Astrocyte (in vitro differentiated cells and primary cell): ENCODE measurements around the gene VPS13D. TPM values are rescaled to one million over a fixed set of nuclear protein-coding genes. Genes with fewer than 3 reads are reported as not detected.

ENCODE experiments used
- DNase-seq: peaks from one replicate; pipeline ENCODE4 v3.0.0-alpha.2; 2010; ENCODE audit warnings: low read depth
- FAIRE-seq: peaks from 2 replicates; lab custom pipeline; 2011; peaks lifted over from hg19 to GRCh38; lab: Jason Lieb, UNC
- H2AFZ ChIP-seq: 2 replicates; pipeline ENCODE4 v1.6.0; 2012; ENCODE audit warnings: low read depth, low read length, inconsistent platforms
- H3K27ac ChIP-seq: 2 replicates; pipeline ENCODE4 v1.5.1; 2011; ENCODE audit warnings: low read depth, low read length, inconsistent platforms
- H3K27me3 ChIP-seq: 2 replicates; pipeline ENCODE4 v1.6.0; 2011; ENCODE audit warnings: low read length, inconsistent platforms; ENCODE audit not compliant: insufficient read depth
- H3K36me3 ChIP-seq: 2 replicates; pipeline ENCODE4 v1.5.1; 2011; ENCODE audit warnings: low read length, inconsistent platforms; ENCODE audit not compliant: insufficient read depth
- H3K4me1 ChIP-seq: 2 replicates; pipeline ENCODE4 v1.5.1; 2011; ENCODE audit warnings: low read length, inconsistent platforms; ENCODE audit not compliant: insufficient read depth
- H3K4me2 ChIP-seq: 2 replicates; pipeline ENCODE4 v1.6.0; 2012; ENCODE audit warnings: low read length, inconsistent platforms
- H3K4me3 ChIP-seq: 2 replicates; pipeline ENCODE4 v1.5.1; 2011; ENCODE audit warnings: low read depth, mild to moderate bottlenecking, low read length, inconsistent platforms; ENCODE audit not compliant: insufficient read depth
- H3K79me2 ChIP-seq: 2 replicates; pipeline ENCODE4 v1.6.0; 2012; ENCODE audit warnings: mild to moderate bottlenecking, low read length, inconsistent platforms; ENCODE audit not compliant: insufficient read depth
- H3K9ac ChIP-seq: 2 replicates; pipeline ENCODE4 v1.6.0; 2012; ENCODE audit warnings: mild to moderate bottlenecking, low read length, inconsistent platforms
- H3K9me3 ChIP-seq: 2 replicates; pipeline ENCODE4 v1.5.1; 2012; ENCODE audit warnings: low read depth, mild to moderate bottlenecking, low read length, inconsistent platforms; ENCODE audit not compliant: insufficient read depth
- H4K20me1 ChIP-seq: 2 replicates; pipeline ENCODE4 v1.6.0; 2012; ENCODE audit warnings: low read length, inconsistent platforms; ENCODE audit not compliant: insufficient read depth
- H3K27ac Mint-ChIP-seq: one replicate; pipeline ENCODE4 v1.8.0; 2021; ENCODE audit warnings: mild to moderate bottlenecking, mixed read lengths; ENCODE audit not compliant: unreplicated experiment
- H3K27me3 Mint-ChIP-seq: one replicate; pipeline ENCODE4 v1.8.0; 2021; ENCODE audit warnings: low read depth, mixed read lengths; ENCODE audit not compliant: unreplicated experiment
- H3K36me3 Mint-ChIP-seq: one replicate; pipeline ENCODE4 v1.8.0; 2021; ENCODE audit warnings: low read depth, mixed read lengths; ENCODE audit not compliant: unreplicated experiment
- H3K4me1 Mint-ChIP-seq: one replicate; pipeline ENCODE4 v1.8.0; 2021; ENCODE audit warnings: low read depth, mixed read lengths; ENCODE audit not compliant: unreplicated experiment
- H3K4me3 Mint-ChIP-seq: one replicate; pipeline ENCODE4 v1.8.0; 2021; ENCODE audit warnings: mild to moderate bottlenecking, moderate library complexity, mixed read lengths; ENCODE audit not compliant: unreplicated experiment
- H3K9me3 Mint-ChIP-seq: one replicate; pipeline ENCODE4 v1.8.0; 2021; ENCODE audit warnings: mild to moderate bottlenecking, mixed read lengths; ENCODE audit not compliant: unreplicated experiment
- CTCF ChIP-seq: IDR thresholded peaks from 2 replicates; pipeline ENCODE4 v1.5.1; 2011; ENCODE audit warnings: low read depth, mild to moderate bottlenecking, inconsistent platforms, low read length, moderate library complexity; ENCODE audit not compliant: insufficient read depth
- EZH2 ChIP-seq: IDR thresholded peaks from 2 replicates; pipeline ENCODE4 v1.6.1; 2012; ENCODE audit warnings: mild to moderate bottlenecking, low read length, inconsistent platforms; ENCODE audit not compliant: insufficient read depth
- total RNA-seq: library from RNA; stranded (reverse); gene quantifications from 2 replicates; pipeline ENCODE4 v1.2.1, GENCODE V29; 2021

VPS13D gene
- total RNA-seq, 1 donor from 2014 or later = 25.9 TPM

GRCh38 chr1:12206792-12207424, 22.9 kb upstream of the VPS13D start:
- H2AFZ ChIP-seq = no peak overlapping the region

DNA sequence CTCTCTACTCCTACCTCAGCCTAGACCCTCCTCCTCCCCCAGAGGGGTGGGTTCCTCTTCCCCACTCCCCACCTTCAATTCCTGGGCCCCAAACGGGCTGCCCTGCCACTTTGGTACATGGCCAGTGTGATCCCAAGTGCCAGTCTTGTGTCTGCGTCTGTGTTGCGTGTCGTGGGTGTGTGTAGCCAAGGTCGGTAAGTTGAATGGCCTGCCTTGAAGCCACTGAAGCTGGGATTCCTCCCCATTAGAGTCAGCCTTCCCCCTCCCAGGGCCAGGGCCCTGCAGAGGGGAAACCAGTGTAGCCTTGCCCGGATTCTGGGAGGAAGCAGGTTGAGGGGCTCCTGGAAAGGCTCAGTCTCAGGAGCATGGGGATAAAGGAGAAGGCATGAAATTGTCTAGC, 21.6 kb upstream of the VPS13D start:
- H3K36me3 ChIP-seq = no peaks in the 10 kb centered on the region
- H3K4me1 Mint-ChIP-seq = no peaks in the 10 kb centered on the region
- H3K4me2 ChIP-seq = no peak overlapping the region
- no peak overlapping the region for H2AFZ ChIP-seq
- no peaks in the 10 kb centered on the region for H4K20me1 ChIP-seq
- DNase-seq (no peak), FAIRE-seq (no peak)
- H3K27ac ChIP-seq = no peak overlapping the region
- no peak overlapping the region for H3K27ac Mint-ChIP-seq
- peaks cover 32% of the 10 kb centered on the region for H3K27me3 Mint-ChIP-seq
- H3K9me3 Mint-ChIP-seq = peaks cover 2% of the 10 kb centered on the region
- H3K4me3 ChIP-seq = no peak overlapping the region
- no peaks in the 10 kb centered on the region for H3K9me3 ChIP-seq
- H3K79me2 ChIP-seq = no peaks in the 10 kb centered on the region
- no peak overlapping the region for H3K9ac ChIP-seq
- peaks cover 3% of the 10 kb centered on the region for H3K36me3 Mint-ChIP-seq
- peaks cover 2% of the 10 kb centered on the region for H3K27me3 ChIP-seq
- TF ChIP-seq EZH2 = no peak
- TF ChIP-seq CTCF = no peak
- H3K4me3 Mint-ChIP-seq = no peak overlapping the region
- H3K4me1 ChIP-seq = peaks cover 3% of the 10 kb centered on the region

More at GRCh38 chr1:12206792-12207424, 22.9 kb upstream of the VPS13D start:
- TF ChIP-seq EZH2 = no peak
- TF ChIP-seq CTCF = no peak
- no peak for DNase-seq
- no peak overlapping the region for H3K9ac ChIP-seq
- no peaks in the 10 kb centered on the region for H3K4me1 Mint-ChIP-seq
- peaks cover 3% of the 10 kb centered on the region for H3K4me1 ChIP-seq
- no peak for FAIRE-seq
- H3K27ac ChIP-seq = no peak overlapping the region
- no peaks in the 10 kb centered on the region for H3K36me3 ChIP-seq
- peaks cover 3% of the 10 kb centered on the region for H3K36me3 Mint-ChIP-seq
- no peaks in the 10 kb centered on the region for H3K79me2 ChIP-seq
- H3K27me3 Mint-ChIP-seq = peaks cover 24% of the 10 kb centered on the region
- H3K27ac Mint-ChIP-seq = no peak overlapping the region
- no peak overlapping the region for H3K4me2 ChIP-seq
- no peaks in the 10 kb centered on the region for H3K9me3 ChIP-seq
- no peak overlapping the region for H3K4me3 Mint-ChIP-seq
- no peak overlapping the region for H3K4me3 ChIP-seq
- peaks cover 2% of the 10 kb centered on the region for H3K27me3 ChIP-seq
- no peaks in the 10 kb centered on the region for H4K20me1 ChIP-seq
- H3K9me3 Mint-ChIP-seq = no peaks in the 10 kb centered on the region

GRCh38 chr1:12208764-12209494, 20.9 kb upstream of the VPS13D start:
- H3K9ac ChIP-seq = no peak overlapping the region
- FAIRE-seq (no peak), DNase-seq (peak; percentile 33)
- H2AFZ ChIP-seq = no peak overlapping the region
- H3K9me3 ChIP-seq = no peaks in the 10 kb centered on the region
- H4K20me1 ChIP-seq = no peaks in the 10 kb centered on the region
- H3K4me2 ChIP-seq = no peak overlapping the region
- H3K4me3 ChIP-seq = no peak overlapping the region
- TF ChIP-seq CTCF (peak; percentile 91), EZH2 (no peak)
- no peaks in the 10 kb centered on the region for H3K79me2 ChIP-seq
- H3K27ac Mint-ChIP-seq = no peak overlapping the region
- H3K4me1 Mint-ChIP-seq = no peaks in the 10 kb centered on the region
- H3K36me3 ChIP-seq = no peaks in the 10 kb centered on the region
- no peak overlapping the region for H3K4me3 Mint-ChIP-seq
- H3K9me3 Mint-ChIP-seq = peaks cover 2% of the 10 kb centered on the region
- peaks cover 35% of the 10 kb centered on the region for H3K27me3 Mint-ChIP-seq
- H3K4me1 ChIP-seq = peaks cover 3% of the 10 kb centered on the region
- peaks cover 3% of the 10 kb centered on the region for H3K36me3 Mint-ChIP-seq
- no peak overlapping the region for H3K27ac ChIP-seq
- peaks cover 2% of the 10 kb centered on the region for H3K27me3 ChIP-seq
